HG03469 (cell line): ENCODE data around the gene HTR4.
"Not testable (repeated sequence)": the region's sequence is repeated elsewhere in the genome, so short reads cannot be mapped to it uniquely, and the experiment has no call there.

Experiments used
- ATAC-seq: cut with Tn5 transposase; IDR thresholded peaks from one replicate; pipeline ENCODE4 v1.9.1; 2021; ENCODE audit warnings: mild to moderate bottlenecking, moderate library complexity, moderate number of reproducible peaks; ENCODE audit not compliant: unreplicated experiment

HTR4 gene, protein sequence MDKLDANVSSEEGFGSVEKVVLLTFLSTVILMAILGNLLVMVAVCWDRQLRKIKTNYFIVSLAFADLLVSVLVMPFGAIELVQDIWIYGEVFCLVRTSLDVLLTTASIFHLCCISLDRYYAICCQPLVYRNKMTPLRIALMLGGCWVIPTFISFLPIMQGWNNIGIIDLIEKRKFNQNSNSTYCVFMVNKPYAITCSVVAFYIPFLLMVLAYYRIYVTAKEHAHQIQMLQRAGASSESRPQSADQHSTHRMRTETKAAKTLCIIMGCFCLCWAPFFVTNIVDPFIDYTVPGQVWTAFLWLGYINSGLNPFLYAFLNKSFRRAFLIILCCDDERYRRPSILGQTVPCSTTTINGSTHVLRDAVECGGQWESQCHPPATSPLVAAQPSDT

GRCh38 chr5:148653836-148654781 is at the start of gene HTR4:
HTR4 (minus strand) TSS chr5:148654527; CDS start chr5:148637014, 17,513 bp downstream.
- ATAC-seq: no peak

- no peak for ATAC-seq
Measured at GRCh38 chr5:148702019-148702596, 47.8 kb upstream of the HTR4 start.

DNA sequence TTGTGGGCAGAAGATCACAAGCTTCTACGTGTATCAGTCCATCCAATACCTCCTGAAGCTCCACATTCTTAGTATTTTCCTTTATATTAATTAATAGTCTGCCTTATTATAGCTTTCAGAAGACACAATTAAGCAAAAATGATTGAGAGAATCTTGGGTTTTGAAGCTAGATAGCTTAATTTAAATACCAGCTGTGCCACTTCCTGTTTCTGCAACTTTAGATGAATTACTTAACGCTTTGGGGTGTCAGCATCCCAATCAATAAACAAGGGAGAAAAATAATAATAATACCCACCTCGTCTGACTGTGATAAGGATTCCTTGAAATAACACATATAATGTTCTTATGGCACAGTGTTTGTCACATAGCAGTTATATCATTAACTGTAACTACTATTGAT is 44.7 kb upstream of the HTR4 start:
- no peak for ATAC-seq

DNA sequence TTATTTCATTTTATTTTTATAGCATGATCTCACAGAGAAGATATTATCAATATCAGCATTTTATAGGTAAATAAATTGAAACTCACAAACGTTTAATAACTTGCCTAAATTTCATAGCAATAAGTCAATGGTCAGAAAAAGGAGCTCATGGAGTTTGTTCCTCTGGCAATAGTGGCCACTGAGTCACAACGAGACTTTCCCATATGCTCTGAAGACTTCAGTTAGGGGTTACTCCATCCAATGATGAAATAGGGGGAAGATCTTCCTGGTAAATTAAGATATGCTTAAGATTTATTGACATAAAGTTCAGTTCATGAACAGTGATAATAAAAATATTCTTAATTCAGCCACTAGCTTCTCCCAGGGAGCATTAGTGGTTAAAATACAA is 43.5 kb upstream of the HTR4 start:
- no peak for ATAC-seq

DNA sequence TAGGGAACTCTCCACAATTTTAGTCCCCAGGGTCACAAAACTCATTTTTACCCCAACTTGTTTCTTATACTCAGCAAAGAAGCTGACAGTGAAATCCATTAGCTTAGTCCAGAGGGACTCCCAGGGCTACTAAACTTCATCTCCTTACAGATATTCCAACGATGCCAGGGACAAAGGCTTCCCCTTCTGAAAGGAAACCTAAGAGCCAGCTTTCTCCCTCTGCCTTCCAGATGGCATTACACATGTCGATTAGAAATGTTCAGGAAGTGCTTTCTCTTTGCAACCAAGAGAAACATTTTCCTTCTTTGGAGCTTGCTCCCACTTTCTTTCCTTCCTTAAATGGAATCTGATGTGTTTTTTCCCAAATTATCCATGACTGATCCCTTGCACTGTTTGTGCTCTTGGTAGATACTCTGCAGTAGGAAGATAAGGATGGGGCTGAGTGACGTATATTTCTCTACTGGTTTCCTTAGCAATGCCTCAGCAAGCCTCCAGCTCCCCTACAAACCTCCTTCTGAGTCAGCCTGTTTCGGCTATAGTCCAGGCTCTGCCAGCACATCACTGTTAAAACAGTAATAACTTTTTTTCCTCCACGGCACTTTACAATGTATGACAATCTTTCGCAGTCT is 43.0 kb upstream of the HTR4 start:
- no peak for ATAC-seq

GRCh38 chr5:148696187-148697036 is 42.1 kb upstream of the HTR4 start:
- ATAC-seq: no peak

GRCh38 chr5:148690945-148691344 is 36.6 kb upstream of the HTR4 start:
- no peak for ATAC-seq

DNA sequence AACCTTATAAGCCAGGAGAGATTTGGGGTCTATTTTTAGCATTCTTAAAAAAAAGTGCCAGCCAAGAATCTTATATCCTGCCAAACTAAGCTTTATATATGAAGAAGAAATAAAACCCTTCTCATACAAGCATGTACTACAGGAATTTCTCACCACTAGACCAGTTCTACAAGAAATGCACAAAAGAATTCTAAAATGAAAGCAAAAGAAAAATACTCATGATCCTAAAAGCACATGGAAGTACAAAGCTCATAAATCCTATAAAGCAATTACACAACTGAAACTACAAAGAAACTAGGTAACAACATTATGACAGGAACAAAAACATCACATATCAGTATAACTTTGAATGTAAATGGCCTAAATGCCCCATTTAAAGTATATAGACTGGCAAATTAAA is 34.5 kb upstream of the HTR4 start:
- ATAC-seq: no peak

DNA sequence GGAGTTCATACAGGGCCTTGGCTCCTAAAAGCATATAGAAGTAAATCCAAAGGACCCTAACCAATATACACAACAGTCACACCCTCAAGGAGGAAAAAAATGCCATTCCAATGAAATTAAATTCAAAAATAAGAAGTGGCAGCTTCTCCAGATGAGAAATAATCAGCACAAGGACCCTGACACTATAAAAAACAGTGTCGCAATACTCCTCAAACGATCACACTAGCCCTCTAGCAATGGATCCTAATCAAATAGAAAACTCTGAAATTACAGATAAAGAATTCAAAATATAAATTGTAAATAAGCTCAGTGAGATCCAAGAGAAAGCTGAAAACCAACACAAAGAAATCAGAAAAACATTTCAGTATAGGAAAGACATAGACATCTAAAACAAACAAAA is 33.5 kb upstream of the HTR4 start:
- no peak for ATAC-seq

DNA sequence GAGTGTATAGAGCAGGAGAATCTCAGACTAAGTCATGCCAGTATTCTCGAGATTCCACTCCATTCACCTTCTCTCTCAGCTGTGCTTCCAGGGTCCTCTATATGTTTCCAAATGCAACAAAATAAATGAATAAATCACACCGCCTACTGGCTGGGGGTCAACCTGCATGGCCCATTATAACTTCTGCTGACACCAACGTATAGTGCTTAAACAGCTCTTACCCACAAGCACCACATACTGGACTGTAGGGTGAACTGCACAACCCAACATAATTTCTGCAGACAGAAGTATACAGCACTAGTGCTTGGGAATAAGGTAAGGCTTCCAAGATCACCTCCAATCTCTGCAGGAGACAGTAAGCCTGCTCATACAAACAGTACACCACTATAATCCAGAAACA is 33.1 kb upstream of the HTR4 start:
- ATAC-seq: peak; percentile 98

DNA sequence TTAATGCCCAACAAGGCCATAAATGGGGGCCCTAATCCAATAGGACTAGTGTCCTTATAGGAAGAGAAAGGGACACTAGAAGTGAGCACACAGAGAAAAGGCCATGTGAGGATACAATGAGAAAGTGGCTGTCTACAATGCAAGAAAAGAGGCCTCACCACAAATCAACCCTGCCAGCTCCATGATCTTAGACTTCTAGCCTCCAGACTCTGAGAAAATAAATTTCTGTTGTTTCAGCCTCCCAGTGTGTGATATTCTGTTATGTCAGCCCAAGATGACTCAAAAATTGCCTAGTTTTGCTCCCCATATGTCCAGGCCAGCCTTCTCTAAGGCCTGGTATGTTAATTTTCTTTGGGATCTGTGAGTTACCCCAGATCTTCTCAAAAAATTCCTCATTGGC is 32.3 kb upstream of the HTR4 start:
- ATAC-seq: no peak

DNA sequence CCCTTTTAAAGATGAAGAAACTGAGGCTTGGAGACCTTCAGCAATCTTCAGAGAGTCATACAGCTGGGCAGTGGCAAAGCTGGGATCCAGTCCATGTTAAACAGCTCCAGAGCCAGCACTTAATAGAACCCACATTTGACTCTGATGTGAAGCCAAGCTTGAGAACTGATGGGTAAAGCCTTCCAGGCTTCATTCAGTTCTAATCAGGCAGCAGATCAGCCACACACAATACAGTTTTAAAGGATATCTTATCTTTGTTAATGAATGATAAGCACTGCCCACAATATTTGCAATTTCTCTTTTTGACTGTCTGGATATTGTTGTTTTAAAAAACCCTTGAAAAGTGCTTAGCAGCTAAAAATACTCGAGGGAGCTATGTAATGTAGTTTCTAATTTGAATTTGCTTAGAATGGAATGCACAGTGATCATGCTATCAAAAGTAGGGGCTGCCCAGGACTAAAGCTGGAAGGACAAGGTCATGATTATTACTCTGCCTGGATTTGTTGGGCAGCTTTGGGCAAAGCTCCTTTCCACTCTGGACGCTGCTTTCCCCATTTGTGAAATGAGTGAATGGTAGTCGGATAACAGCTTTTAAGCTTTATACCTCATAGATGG is 31.3 kb upstream of the HTR4 start:
- ATAC-seq: no peak

- no peak for ATAC-seq
Measured at GRCh38 chr5:148684528-148684927, 30.2 kb upstream of the HTR4 start.

GRCh38 chr5:148683651-148684050 is 29.3 kb upstream of the HTR4 start:
- no peak for ATAC-seq

GRCh38 chr5:148682058-148683026 is 28.0 kb upstream of the HTR4 start:
- ATAC-seq: no peak

GRCh38 chr5:148681157-148682057 is 27.1 kb upstream of the HTR4 start:
- ATAC-seq: no peak

DNA sequence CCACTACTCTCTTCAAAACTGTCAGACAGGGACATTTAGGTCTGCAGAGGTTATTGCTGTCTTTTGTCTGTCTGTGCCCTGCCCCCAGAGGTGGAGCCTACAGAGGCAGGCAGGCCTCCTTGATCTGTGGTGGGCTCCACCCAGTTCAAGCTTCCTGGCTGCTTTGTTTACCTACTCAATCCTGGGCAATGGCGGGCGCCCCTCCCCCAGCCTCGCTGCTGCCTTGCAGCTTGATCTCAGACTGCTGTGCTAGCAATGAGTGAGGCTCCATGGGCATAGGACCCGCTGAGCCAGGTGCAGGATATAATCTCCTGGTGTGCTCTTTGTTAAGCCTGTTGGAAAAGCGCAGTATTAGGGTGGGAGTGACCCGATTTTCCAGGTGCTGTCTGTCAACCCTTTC is 19.4 kb upstream of the HTR4 start:
- ATAC-seq: not testable (repeated sequence)

- no peak for ATAC-seq
Measured at GRCh38 chr5:148666353-148666752, 12.0 kb upstream of the HTR4 start.
